Medulla oblongata (tissue), 1 donor: ENCODE data around the gene SLC16A1.
A peak's percentile ranks its signal among the peaks of the same experiment; 100 is the strongest.
"Not testable (repeated sequence)": the region's sequence is repeated elsewhere in the genome, so short reads cannot be mapped to it uniquely, and the experiment has no call there.

Experiments used
- DNase-seq: peaks from one replicate; pipeline ENCODE4 v3.0.0-alpha.2; 2015; ENCODE audit errors: extremely low spot score

Gene SLC16A1

GRCh38 chr1:112955773-112956543, at the start of gene SLC16A1:
TSS of gene SLC16A1 (minus strand) at chr1:112956196. CDS start at chr1:112929308, 26,888 bp downstream.
- DNase-seq = peak; percentile 96

GRCh38 chr1:113003751-113004690, 48.0 kb upstream of the SLC16A1 start:
- DNase-seq = no peak

- no peak for DNase-seq
Measured at GRCh38 chr1:113002297-113002696, 46.3 kb upstream of the SLC16A1 start.

- peak; percentile 63 for DNase-seq
Measured at GRCh38 chr1:112998592-112999235, 42.7 kb upstream of the SLC16A1 start.

GRCh38 chr1:112997781-112998180, 41.8 kb upstream of the SLC16A1 start:
- DNase-seq = peak; percentile 17

GRCh38 chr1:112995890-112996289, 39.9 kb upstream of the SLC16A1 start:
- no peak for DNase-seq

GRCh38 chr1:112995021-112995420, 39.0 kb upstream of the SLC16A1 start:
- not testable (repeated sequence) for DNase-seq

- no peak for DNase-seq
Measured at GRCh38 chr1:112992780-112993179, 36.8 kb upstream of the SLC16A1 start.

GRCh38 chr1:112991402-112992120, 35.6 kb upstream of the SLC16A1 start:
- no peak for DNase-seq

- DNase-seq = no peak
Measured at GRCh38 chr1:112990271-112990670, 34.3 kb upstream of the SLC16A1 start.

GRCh38 chr1:112988367-112988766, 32.4 kb upstream of the SLC16A1 start:
- no peak for DNase-seq

- DNase-seq = no peak
Measured at GRCh38 chr1:112985123-112985522, 29.1 kb upstream of the SLC16A1 start.

GRCh38 chr1:112983537-112984131, 27.6 kb upstream of the SLC16A1 start:
- no peak for DNase-seq

- peak; percentile 22 for DNase-seq
Measured at GRCh38 chr1:112982853-112983536, 27.0 kb upstream of the SLC16A1 start.

- no peak for DNase-seq
Measured at GRCh38 chr1:112982328-112982727, 26.3 kb upstream of the SLC16A1 start.

- not testable (repeated sequence) for DNase-seq
Measured at GRCh38 chr1:112981834-112982233, 25.8 kb upstream of the SLC16A1 start.

GRCh38 chr1:112981426-112981825, 25.4 kb upstream of the SLC16A1 start:
- no peak for DNase-seq

- DNase-seq = no peak
Measured at GRCh38 chr1:112975336-112975735, 19.3 kb upstream of the SLC16A1 start.

GRCh38 chr1:112974646-112975045, 18.6 kb upstream of the SLC16A1 start:
- DNase-seq = no peak

GRCh38 chr1:112973788-112974187, 17.8 kb upstream of the SLC16A1 start:
- no peak for DNase-seq
